HPDE6-E6E7 (cell line): ENCODE measurements around the gene NDNF.

ENCODE experiments used
- DNase-seq: peaks from one replicate; pipeline ENCODE4 v3.0.0; 2011; ENCODE audit warnings: missing footprints; ENCODE audit errors: extremely low spot score

Gene NDNF

DNA sequence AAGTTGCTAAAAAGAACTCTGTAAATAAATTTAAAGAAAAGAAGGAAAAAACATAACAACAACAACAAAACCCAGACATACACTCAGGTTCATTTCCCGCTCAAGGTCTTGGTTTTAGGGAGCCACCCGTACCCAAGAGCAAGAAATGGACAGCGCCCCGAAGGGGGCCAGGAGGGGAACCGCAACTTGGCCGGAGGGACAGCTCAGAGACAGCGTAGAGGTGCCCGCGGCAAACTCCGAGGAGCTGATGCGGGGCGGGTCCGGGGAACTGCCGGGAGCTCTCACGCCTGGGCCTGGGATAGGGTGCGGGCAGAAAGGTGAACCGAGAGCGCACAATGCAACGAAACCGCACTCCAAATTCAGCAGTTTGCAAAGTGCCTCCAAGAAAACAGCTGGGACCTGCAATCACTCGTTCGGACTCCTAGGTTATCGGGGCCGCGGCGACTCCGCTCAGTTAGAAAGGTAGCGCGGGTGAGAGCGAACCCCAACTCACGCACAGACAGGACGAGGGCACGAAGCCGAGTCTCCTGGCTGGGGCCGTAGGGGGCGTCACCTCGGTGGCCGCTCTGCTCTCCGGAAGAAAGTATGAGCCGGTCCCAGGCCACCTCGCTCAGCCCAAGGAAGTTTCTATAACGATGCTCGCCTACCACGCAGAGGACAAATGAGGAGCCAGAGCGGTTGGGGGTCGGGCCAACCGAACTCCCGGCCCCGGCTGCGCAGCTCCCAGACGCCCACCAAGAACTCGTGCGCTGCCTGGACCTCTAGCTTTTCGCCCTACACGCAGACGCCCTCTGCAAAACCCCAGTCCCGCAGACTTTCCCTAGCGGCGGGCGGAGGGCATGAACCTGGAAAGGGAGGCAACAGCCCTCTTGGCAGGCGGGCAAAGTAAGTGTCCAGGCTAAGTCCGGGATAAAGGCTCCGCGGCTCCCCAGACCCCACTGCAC lies 1.4 kb downstream of the NDNF start:
- DNase-seq, result no peak

GRCh38 chr4:121070274-121070673 lies 2.1 kb downstream of the NDNF start:
- no peak for DNase-seq

DNA sequence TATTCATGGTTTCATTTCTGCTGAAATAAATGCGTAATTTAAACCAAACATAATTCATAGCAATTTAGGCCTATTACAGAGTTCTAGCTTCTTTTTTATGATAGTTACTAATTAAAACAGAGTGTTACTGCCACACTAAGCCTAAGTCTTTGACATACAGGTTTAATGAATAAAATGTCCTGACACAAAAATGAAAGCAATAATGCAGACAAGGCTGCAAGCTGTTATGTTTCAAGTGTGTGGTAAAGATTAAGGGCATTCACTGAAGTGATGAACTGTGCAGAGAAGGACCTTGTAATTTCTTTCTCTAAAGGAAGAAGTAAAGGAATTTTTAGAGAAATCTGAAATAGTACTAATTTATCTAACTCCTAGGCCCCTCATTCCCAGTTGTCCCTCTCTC lies 2.9 kb downstream of the NDNF start:
- no peak for DNase-seq

GRCh38 chr4:121064482-121064881 lies 7.9 kb downstream of the NDNF start:
- no peak for DNase-seq

DNA sequence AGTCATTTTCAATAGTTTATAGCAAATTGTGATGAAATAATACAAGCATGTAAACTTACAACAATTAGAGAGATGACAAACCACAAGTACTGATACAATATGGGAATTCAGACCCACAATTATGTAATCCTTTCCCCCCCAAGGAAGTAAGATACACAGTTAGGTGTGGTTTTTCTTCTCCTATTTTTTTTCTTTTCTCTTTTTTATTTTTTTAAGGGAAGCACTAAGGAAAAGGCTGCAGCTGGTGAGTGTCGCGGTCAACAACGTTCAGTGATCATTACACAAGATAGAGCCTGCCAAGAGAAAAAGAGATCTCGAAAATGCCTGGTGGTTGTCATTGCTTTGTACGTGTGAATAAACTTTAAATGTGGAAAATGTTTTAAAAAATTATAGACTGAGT lies 9.8 kb downstream of the NDNF start:
- DNase-seq, result no peak

- DNase-seq, result no peak
Observed at GRCh38 chr4:121061861-121062260, 10.5 kb downstream of the NDNF start.

- DNase-seq, result no peak
Observed at GRCh38 chr4:121061215-121061614, 11.1 kb downstream of the NDNF start.

DNA sequence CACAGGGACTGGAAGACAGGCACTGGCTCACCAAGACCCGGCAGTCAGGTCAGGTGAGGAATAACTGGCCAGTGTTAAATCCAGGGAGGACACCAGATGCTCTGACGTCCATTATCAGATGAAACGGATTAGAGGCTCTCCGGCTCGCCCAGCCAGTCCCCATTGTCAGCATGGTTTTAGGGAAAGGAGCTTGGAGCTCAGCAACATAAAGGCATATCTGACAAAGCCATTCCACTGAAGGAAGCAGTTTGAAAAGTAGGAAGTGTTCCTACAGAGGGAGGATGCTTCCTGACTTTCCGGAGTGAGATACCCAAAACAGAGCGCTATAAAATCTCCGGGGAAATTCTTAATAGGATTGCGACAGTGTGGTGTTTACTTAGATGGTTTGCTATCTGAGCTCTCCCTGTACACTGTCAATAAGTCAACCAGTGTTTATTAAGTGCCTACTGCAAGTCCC lies 14.8 kb downstream of the NDNF start:
- DNase-seq, result no peak

GRCh38 chr4:121056066-121056465 lies 16.3 kb downstream of the NDNF start:
- no peak for DNase-seq

DNA sequence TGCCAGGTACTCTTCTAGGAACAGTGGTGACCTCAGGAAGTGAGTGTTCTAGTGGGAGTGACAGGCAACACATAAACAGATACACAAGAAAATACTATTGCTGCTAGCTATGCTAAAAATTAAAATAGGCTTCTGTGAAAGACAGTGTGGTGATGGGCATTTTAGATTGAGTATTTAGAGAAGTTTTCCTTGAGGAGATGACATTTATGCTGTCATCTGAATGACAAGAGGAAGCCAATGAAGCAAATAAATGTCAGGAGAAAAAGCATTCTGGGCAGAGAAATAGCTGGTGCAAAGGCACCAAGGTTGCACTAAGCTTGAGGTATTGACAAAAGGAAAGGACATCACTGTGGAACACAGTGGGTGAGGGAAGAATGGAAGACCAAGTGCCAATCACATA lies 18.0 kb downstream of the NDNF start:
- no peak for DNase-seq

- no peak for DNase-seq
Observed at GRCh38 chr4:121053601-121054143, 18.7 kb downstream of the NDNF start.

DNA sequence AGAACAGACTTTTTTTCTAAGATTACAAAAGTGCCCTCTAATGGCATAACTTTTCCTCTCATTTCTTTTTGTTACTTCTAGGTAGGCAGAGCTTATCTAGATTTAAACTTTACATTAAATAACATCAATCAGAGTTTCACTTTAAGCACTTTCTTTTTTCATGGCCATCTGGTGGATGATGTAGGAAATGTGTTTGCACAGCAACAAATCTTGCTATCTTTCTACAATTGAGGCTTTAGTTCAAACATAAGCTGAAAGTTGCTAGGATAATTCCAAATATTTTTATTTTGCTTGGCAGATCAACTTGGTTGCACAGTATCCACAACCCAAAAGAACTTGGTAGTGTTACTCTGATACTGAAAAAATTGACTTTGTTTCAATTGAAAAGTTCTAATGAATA lies 22.0 kb downstream of the NDNF start:
- no peak for DNase-seq

DNA sequence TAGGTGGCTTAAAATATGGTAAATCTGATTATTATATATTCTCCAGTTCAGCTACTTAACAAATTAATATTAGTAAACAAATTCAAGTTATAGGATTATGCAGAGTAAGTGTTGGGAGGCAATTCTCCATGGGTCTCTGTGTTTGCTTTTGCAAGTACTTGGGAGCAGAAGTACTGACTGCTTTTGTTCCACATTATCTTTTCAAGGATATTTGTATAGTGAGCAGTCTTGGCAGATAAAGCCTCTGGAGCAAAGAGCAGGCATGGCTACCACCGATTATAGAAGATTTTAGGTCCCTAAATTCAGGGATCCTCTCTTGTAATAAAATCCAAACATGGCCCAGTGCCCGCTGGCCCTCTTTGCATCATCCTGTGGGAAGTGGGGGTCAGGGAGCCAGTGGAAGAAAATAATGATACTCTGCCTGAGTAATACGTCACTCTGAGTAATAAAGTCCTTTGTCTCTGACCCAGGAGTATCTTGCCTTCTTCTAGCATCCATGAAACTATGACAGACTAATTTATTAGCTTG lies 23.2 kb downstream of the NDNF start:
- no peak for DNase-seq

DNA sequence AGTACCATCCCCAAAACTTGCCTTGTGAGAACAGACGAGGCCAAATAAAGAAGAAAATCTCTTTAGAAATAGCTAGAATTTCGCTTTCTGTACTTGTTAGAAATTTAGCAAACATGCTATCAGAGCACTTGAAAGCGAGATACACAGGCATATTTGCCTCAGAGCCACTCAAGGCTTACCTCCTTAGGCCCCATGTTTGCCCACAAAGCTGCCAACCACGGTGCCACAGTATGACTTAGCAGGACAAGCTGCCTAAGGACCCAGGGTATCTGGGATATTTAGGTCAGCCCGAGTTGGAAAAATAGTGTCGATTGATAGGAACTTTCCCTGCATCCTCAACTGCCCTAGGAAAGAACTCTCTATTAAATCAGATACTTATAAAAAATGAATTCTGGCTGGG lies 24.2 kb downstream of the NDNF start:
- no peak for DNase-seq

- DNase-seq, result no peak
Observed at GRCh38 chr4:121041307-121042090, 30.8 kb downstream of the NDNF start.

DNA sequence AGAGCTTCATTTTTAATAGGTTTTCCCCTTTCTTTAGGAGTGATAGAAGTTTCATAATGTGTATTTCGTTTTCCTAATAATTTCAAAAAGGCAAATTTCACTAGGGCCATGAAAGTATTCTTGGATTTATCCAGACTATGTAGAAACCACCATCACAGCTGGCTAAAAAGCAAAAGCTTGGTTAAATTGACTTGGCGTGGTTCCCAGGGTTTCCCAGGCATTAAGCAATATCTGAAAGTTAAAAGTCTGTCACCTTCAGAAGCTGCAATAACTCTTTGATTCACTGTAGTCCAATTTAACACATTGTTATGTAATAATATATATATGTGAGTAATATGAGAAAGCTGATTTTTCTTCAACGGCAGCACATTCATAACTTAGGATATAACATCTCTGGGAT lies 38.3 kb downstream of the NDNF start:
- DNase-seq, result no peak

DNA sequence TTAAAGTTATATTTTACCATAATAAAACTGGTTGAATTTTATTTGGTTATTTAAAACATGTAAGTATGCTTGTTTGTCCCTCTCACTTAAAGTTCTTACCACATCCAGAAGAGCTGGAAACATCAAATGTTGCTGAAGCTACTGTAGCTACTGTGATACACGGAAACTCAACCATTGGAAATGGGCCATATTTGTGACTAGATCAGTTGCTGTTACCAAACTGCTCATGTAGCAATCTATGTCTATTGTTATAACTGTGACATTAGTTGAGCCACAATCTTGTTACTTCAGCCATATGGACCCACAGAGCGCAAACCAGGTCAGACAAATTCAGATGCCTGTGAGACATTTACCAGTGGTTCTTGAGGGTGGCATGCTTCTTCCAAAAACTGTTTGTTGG lies 41.6 kb downstream of the NDNF start:
- no peak for DNase-seq

GRCh38 chr4:121030131-121030530 lies 42.2 kb downstream of the NDNF start:
- no peak for DNase-seq

GRCh38 chr4:121026034-121026433 lies 46.3 kb downstream of the NDNF start:
- DNase-seq, result no peak

- DNase-seq, result no peak
Observed at GRCh38 chr4:121025540-121025939, 46.8 kb downstream of the NDNF start.

- DNase-seq, result no peak
Observed at GRCh38 chr4:121018543-121018942, 53.8 kb downstream of the NDNF start.

GRCh38 chr4:121016611-121017010 lies 55.7 kb downstream of the NDNF start:
- no peak for DNase-seq
